ENCODE results near the gene KLHL29. TPM values are rescaled to one million over a fixed set of nuclear protein-coding genes. Genes with fewer than 3 reads are reported as not detected.

The KLHL29 gene
- polyA plus RNA-seq, 3 donors: 0.03 TPM; not detected in 2

DNA sequence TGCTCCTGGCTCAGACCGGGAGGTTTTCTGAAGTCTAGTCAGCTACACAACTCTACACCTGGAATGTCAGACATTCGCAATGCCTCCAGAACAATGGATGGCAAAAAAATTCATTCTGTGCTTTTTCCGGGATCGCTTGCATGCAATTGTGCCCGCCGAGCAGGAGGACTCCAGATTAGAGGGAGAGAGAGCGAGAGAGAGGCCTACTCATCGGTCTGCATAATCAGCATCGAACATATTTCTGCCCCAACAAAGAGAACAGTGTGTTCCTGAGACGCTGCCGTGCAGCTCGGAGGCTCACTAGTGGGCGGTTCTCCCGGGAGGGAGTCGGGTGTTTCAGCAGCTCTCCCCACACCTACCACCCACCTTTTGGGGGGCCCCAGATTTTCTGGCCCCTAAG lies 117.1 kb downstream of the KLHL29 start:
- WGBS (ENCODE audit: insufficient coverage): 90% methylated on average over 10 of the region's 15 CpGs
- H3K4me3 ChIP-seq (replicated peaks in 1 of 3; ENCODE audit: low read depth in 2 of 3, low read length in 3 of 3): no peak overlapping the region
- DNase-seq: no peak

DNA sequence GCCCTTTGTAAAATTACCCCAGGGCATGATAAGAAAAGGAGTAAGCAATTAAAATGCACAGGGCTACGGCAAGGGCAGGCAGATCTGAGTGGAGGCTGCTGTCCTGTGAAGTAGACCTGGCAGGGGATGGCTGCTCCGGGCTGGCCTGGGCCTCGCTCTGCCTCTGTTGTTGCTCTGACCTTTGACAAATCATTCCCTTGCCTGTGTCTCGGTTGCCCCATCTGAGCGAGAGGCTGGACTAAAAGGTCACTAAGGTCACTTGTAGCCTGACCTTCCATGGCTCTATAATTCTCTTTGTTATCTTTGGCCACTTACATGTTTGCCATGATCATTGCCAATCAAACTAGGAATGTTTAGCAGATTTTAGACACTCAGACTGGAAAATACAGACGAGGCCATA lies 118.1 kb downstream of the KLHL29 start:
- Histone ChIP-seq H3K4me3 (replicated peaks in 1 of 3; ENCODE audit: low read depth in 2 of 3, low read length in 3 of 3) (no peak overlapping the region), H3K27ac (ENCODE audit: low read depth in 1 of 2, low read length in 2 of 2) (no peak overlapping the region), H3K9ac (ENCODE audit: insufficient read depth, low read length, poor library complexity, severe bottlenecking) (no peak overlapping the region), H4K20me1 (ENCODE audit: insufficient read depth, low read length) (no peaks in the 10 kb centered on the region), H3K4me1 (ENCODE audit: control insufficient read depth in 1 of 2, insufficient read depth in 2 of 2, low read length in 2 of 2) (peaks cover 28 to 33% of the 10 kb centered on the region in 2 donors), H3K9me3 (replicated peaks in 1 of 2; ENCODE audit: control insufficient read depth in 1 of 2, insufficient read depth in 1 of 2, low read length in 2 of 2) (no peaks in the 10 kb centered on the region), H3K36me3 (replicated peaks in 1 of 2; ENCODE audit: control insufficient read depth in 1 of 2, insufficient read depth in 2 of 2, low read length in 2 of 2) (no peaks in the 10 kb centered on the region), H2AFZ (ENCODE audit: insufficient read depth, low read depth, low read length, poor library complexity, severe bottlenecking) (no peak overlapping the region), H3K4me2 (replicated peaks; ENCODE audit: extremely low read depth, low read length, poor library complexity, severe bottlenecking) (no peak overlapping the region), H3K79me2 (ENCODE audit: insufficient read depth, low read length) (no peaks in the 10 kb centered on the region), H3K27me3 (ENCODE audit: control insufficient read depth in 2 of 2, insufficient read depth in 2 of 2, low read length in 2 of 2) (peaks cover 0 to 36% of the 10 kb centered on the region in 2 donors)
- no peak for DNase-seq
- TF ChIP-seq, protein P1, sequence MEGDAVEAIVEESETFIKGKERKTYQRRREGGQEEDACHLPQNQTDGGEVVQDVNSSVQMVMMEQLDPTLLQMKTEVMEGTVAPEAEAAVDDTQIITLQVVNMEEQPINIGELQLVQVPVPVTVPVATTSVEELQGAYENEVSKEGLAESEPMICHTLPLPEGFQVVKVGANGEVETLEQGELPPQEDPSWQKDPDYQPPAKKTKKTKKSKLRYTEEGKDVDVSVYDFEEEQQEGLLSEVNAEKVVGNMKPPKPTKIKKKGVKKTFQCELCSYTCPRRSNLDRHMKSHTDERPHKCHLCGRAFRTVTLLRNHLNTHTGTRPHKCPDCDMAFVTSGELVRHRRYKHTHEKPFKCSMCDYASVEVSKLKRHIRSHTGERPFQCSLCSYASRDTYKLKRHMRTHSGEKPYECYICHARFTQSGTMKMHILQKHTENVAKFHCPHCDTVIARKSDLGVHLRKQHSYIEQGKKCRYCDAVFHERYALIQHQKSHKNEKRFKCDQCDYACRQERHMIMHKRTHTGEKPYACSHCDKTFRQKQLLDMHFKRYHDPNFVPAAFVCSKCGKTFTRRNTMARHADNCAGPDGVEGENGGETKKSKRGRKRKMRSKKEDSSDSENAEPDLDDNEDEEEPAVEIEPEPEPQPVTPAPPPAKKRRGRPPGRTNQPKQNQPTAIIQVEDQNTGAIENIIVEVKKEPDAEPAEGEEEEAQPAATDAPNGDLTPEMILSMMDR (IDR thresholded peaks at IDR 0.05): no peak
- intact Hi-C loops (cut with micrococcal nuclease): no loop called here
- Mint-ChIP-seq H3K4me1 (peaks cover 34% of the 10 kb centered on the region), H3K27me3 (ENCODE audit: low read depth in 3 of 3) (peaks cover 29 to 66% (median 63%) of the 10 kb centered on the region in 3 donors), H3K9me3 (peaks cover 0 to 1% (median 0%) of the 10 kb centered on the region in 7 donors), H3K36me3 (no peaks in the 10 kb centered on the region), H3K27ac (peak overlapping the region in 1 of 7 donors; percentile 58), H3K4me3 (no peak overlapping the region)
- WGBS (ENCODE audit: insufficient coverage): 90% methylated on average over 6 of the region's 6 CpGs

More for the DNA sequence above, 117.1 kb downstream of the KLHL29 start:
- no peak overlapping the region for H3K4me2 ChIP-seq (replicated peaks; ENCODE audit: extremely low read depth, low read length, poor library complexity, severe bottlenecking)
- H4K20me1 ChIP-seq (ENCODE audit: insufficient read depth, low read length): no peaks in the 10 kb centered on the region
- H3K36me3 Mint-ChIP-seq: peaks cover 0 to 3% of the 10 kb centered on the region in 2 donors
- TF ChIP-seq, protein P1 (IDR thresholded peaks at IDR 0.05): no peak
- H3K9ac ChIP-seq (ENCODE audit: insufficient read depth, low read length, poor library complexity, severe bottlenecking): no peak overlapping the region
- no peak overlapping the region for H3K27ac ChIP-seq (ENCODE audit: low read depth in 1 of 2, low read length in 2 of 2)
- peaks cover 2 to 45% of the 10 kb centered on the region in 2 donors for H3K27me3 ChIP-seq (ENCODE audit: control insufficient read depth in 2 of 2, insufficient read depth in 2 of 2, low read length in 2 of 2)
- peaks cover 28 to 35% of the 10 kb centered on the region in 2 donors for H3K4me1 ChIP-seq (ENCODE audit: control insufficient read depth in 1 of 2, insufficient read depth in 2 of 2, low read length in 2 of 2)
- H3K4me3 Mint-ChIP-seq: no peak overlapping the region
- H2AFZ ChIP-seq (ENCODE audit: insufficient read depth, low read depth, low read length, poor library complexity, severe bottlenecking): no peak overlapping the region
- H3K36me3 ChIP-seq (replicated peaks in 1 of 2; ENCODE audit: control insufficient read depth in 1 of 2, insufficient read depth in 2 of 2, low read length in 2 of 2): no peaks in the 10 kb centered on the region
- H3K9me3 ChIP-seq (replicated peaks in 1 of 2; ENCODE audit: control insufficient read depth in 1 of 2, insufficient read depth in 1 of 2, low read length in 2 of 2): no peaks in the 10 kb centered on the region
- H3K4me1 Mint-ChIP-seq: peaks cover 38% of the 10 kb centered on the region
- intact Hi-C loops (cut with micrococcal nuclease): no loop called here
- H3K27me3 Mint-ChIP-seq (ENCODE audit: low read depth in 3 of 3): peaks cover 35 to 69% (median 67%) of the 10 kb centered on the region in 3 donors
- H3K27ac Mint-ChIP-seq: no peak overlapping the region
- no peaks in the 10 kb centered on the region for H3K79me2 ChIP-seq (ENCODE audit: insufficient read depth, low read length)
- H3K9me3 Mint-ChIP-seq: peaks cover 0 to 2% (median 0%) of the 10 kb centered on the region in 7 donors
